Globus pallidus (tissue), 1 donor: ENCODE measurements around the gene ITCH.
"Not testable (repeated sequence)": the region's sequence is repeated elsewhere in the genome, so short reads cannot be mapped to it uniquely, and the experiment has no call there.

Experiments used
- DNase-seq: peaks from one replicate; pipeline ENCODE4 v3.0.0-alpha.2; 2015; ENCODE audit warnings: low spot score

ITCH gene

GRCh38 chr20:34363062-34363464 is at the start of gene ITCH:
TSS of gene ITCH (plus strand) at chr20:34363273. CDS start at chr20:34393812, 30,539 bp downstream.
- peak; percentile 95 for DNase-seq

GRCh38 chr20:34315236-34315635 is 47.8 kb upstream of the ITCH start:
- no peak for DNase-seq

DNA sequence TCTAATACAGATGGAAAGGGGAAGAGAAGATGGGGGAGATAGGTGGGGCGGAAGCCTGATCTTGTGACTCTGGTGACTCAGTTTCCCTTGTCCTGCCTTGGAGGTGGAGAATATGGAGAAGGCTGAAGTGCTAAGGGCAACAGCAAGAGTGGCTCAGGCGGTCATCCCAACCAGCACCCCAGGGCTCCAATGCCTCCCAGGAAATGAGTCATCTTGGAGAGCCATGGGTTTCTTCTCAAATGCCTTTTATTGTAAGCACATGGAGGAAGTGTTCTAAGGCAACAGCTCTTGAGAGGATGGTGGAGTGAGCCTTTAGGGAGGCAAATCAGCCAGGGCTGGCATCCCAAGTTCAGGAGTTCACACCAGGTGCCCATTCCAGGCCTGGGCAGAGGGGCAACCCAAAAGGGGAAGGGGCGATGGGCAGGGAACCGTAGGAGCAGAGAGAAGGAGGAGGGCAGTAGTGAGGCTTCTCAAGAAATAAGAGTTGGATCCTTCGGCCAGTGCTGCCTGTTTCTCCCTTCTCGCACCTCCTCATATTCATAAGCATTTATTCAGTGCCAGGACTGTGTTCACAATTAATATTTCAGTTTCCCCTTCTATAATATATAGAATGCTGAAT is 46.8 kb upstream of the ITCH start:
- no peak for DNase-seq

DNA sequence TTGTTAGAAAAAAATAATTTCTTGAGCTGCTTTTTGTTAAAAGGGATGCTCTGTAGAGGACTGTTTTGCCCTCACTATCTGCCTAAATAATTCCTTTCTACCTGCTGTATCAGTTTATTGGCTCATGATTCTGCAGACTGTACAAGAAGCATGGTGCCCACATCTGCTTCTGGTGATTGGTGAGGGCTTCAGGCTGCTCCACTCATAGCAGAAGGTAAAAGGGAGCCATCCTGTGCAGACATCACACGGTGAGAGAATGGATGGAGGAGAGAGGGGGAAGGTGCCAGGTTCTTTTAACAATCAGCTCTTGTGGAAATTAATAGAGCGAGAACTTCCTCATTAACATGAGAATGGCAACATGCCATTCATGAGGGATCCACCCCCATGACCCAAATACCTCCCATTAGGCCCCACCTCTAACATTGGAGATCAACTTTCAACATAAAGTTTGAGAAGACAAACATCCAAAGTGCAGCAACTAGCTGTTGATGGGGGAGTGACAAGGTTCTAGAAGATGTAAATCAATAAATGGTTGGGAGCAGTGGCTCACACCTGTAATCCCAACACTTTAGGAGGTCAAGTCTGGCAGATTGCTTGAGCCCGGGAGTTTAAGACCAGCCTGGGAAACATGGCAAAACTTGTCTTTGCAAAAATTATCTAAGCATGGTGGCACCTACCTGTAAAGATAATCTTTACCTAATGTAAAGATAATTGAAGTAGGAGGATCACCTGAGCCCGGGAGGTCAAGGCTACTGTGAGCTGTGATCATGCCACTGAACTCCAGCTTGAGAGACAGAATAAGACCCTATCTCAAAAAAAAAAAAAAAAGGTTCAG is 44.2 kb upstream of the ITCH start:
- no peak for DNase-seq

- no peak for DNase-seq
These were observed 42.2 kb upstream of the ITCH start for GRCh38 chr20:34320861-34321260.

DNA sequence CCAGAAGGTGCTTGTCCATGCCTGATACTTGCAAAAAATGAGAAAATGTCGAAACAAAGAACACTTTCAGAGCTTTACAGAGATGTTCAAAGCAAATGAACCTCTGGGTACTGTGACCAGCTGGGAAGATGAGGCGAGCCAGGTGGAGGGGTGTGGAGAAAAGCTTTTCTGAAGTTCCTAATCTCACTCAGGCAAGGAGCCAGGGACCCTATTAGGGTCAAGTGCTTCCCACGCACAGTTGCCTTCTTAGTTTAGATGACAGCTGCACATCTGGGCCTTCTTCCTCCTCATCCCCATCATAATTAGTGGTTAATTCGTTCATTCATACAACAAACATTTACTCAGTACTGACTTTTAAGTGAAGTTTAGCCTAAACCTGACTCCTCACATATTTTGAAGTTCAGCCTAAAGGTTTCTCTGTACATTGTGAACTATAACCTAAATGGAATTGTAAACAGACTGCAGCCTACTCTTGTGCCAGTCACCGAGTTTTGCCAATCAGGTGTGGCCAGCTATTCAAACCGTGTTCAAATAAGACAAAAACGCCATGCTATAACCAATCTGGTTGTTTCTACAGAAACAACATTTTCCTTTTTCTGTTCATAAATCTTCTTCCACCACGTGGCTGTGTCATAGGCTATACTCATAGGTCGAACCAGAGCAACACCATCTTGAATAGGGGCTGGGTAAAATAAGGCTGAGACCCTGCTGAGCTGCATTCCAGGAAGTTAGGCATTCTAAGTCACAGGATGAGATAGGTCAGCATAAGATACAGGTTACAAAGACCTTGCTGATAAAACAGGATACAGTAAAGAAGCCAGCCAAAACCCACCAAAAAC is 40.6 kb upstream of the ITCH start:
- DNase-seq: no peak

- DNase-seq: no peak
These were observed 38.5 kb upstream of the ITCH start for GRCh38 chr20:34324541-34324940.

- not testable (repeated sequence) for DNase-seq
These were observed 34.9 kb upstream of the ITCH start for GRCh38 chr20:34328207-34328606.

DNA sequence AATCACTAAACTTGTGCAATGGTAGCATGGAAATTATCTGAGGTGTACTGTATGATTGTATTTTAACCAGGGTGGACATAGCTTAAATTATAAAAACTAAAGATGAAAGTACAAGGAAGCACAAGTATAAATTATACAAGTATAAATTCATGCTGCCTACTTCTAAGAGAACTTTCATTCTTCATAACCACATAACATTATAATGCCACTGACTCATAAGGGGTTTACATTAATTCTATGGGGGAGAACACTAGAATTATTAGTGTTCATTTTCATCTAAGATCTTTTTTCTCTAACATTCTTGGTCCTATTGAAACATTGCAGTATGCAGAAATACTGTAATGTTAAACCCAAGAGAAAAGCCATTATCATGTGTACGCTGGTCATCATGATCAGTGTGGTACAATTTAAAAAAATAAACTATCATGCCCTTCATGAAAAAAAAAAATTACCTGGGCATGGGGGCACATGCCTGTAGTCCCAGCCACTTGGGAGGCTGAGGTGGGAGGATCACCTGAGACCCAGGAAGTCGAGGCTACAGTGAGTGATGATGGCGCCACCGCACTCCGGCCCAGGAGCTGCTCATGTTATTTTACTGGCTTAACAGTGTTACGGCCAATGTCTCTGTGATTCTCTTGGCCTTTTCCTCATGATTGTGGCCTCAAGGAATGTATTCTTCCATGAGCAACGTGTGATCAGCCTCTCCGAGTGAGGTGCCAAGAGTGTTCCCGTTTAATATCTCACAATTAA is 34.0 kb upstream of the ITCH start:
- no peak for DNase-seq

- not testable (repeated sequence) for DNase-seq
These were observed 32.1 kb upstream of the ITCH start for GRCh38 chr20:34330861-34331544.

GRCh38 chr20:34331838-34332237 is 31.2 kb upstream of the ITCH start:
- no peak for DNase-seq

DNA sequence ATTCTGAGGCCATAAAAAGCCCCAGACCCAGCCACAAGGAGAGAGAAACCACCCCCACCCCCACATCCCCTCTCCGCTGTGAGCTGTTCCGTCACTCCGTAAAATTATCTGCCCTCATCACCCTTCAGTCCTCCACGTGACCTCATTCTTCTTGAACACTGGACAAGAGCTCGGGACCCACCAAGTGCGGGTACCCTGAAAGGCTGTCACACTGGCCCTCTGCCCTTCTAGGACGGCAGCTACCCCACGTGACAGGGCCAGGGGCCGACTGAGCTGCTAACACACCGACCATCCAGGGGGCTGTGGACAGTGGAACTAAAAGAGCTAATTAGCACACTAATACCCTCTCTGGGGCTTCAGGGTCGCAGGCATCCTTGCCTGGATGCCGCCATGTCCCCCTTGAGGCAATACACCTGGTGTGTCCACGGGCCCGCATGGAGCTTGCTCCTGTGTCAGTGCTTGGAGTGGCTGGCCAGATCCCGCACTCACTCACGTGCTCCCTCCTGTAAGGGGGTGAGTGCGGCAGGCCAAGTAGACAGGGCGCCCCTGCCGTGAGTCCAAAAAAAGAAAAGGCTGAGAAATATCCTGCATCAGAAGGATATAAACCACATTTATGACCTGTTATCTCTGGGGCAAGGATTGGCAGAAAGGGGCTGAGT is 30.7 kb upstream of the ITCH start:
- DNase-seq: no peak

DNA sequence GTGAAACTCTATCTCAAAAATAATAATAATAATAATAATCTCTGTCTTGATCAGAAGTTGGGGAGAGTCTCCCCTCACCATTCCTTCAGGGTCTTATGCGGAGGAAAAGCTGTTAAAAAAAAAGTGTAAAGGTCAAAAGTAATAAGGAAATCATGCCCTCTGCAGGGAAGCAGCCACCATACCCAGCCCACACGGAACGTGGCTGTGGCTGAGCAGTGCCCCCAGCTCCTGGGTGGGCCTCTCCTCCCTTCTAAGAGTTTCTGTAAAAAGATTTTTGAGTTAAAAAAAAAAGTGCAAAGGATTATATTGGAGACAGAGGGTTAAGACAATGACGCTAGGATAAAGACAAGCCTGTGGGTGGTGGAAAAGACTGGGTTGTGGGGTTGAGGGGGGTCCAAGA is 29.3 kb upstream of the ITCH start:
- no peak for DNase-seq

DNA sequence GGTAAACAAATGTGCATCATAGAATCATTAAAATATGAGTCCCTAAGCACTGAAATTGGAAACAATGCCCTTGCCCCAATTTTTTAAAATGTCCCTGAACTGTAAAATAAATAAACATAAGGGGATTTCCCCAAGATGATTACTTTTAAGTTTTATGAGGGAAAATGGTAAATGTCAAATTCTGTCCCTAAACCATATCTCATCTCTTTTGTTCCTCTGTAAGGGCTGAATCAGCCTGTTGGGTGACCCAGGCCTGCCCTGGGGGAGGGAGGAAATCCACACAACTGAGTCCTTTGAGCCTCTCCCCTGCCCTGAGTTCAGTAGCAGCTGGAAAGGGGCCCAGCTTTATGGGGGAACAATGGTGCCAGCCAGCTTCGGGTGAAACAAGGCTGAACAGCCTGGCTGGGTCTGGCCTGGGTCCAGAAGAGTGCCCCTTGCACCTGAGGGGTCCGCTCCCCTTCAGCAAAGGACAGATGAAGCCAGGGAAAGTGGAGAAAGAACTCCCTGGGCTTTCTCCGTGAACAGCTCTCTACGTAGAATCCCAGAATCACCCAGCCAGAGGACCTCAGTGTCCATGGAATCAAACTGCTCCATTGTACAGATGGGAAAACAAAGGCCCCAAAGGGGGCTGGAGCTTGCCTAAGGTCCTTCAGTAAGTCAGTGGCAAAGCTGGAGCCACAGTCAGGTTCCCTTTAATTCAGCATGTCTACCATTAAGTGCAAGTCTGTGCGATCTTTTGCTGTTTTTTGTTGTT is 28.2 kb upstream of the ITCH start:
- DNase-seq: peak; percentile 98

- DNase-seq: no peak
These were observed 25.5 kb upstream of the ITCH start for GRCh38 chr20:34337544-34337943.

GRCh38 chr20:34337982-34338726 is 24.9 kb upstream of the ITCH start:
- DNase-seq: no peak

DNA sequence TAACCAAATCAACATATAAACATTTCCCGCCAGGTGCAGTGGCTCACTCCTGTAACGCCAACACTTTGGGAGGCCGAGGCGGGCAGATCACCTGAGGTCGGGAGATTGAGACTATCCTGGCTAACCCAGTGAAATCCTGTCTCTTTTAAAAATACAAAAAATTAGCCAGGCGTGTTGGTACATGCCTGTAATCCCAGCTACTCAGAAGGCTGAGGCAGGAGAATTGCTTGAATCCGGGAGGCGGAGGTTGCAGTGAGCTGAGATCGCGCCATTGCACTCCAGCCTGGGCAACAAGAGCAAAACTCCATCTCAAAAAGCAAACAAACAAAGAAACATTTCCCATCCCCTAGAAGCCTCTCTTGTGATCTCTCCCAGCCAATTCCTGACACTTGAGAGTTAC is 22.3 kb upstream of the ITCH start:
- DNase-seq: not testable (repeated sequence)

DNA sequence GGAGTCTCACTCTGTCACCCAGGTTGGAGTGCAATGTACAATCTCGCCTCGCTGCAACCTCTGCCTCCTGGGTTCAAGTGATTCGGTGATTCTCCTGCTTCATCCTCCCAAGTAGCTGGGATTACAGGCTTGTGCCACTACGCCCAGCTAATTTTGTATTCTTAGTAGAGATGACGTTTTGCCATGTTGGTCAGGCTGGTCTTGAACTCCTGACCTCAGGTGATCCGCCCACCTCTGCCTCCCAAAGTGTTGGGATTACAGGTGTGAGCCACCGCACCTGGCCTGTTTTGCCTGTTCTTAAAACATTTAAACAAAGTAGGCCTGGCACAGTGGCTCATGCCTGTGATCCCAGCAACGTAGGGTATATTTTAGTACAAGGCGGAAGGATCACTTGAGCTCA is 21.9 kb upstream of the ITCH start:
- not testable (repeated sequence) for DNase-seq

- no peak for DNase-seq
These were observed 19.4 kb upstream of the ITCH start for GRCh38 chr20:34343458-34344211.
